GM12875 (cell line): ENCODE data around the gene GUK1.
"Not testable (repeated sequence)": the region's sequence is repeated elsewhere in the genome, so short reads cannot be mapped to it uniquely, and the experiment has no call there.

Experiments
- H3K4me3 ChIP-seq: one replicate; pipeline ENCODE4 v1.5.1; 2011; ENCODE audit warnings: low read depth, low read length, control low read depth
- TF ChIP-seq, protein P1 (sequence below): IDR thresholded peaks from 2 replicates; pipeline ENCODE4 v1.5.1; 2011; ENCODE audit warnings: low read depth, mild to moderate bottlenecking, control low read depth, inconsistent platforms, low read length, moderate library complexity, borderline replicate concordance; ENCODE audit not compliant: insufficient read depth

GUK1 gene

GRCh38 chr1:228172591-228173527 is 32.8 kb downstream of the GUK1 start:
- no peak overlapping the region for H3K4me3 ChIP-seq
- TF ChIP-seq, protein P1, sequence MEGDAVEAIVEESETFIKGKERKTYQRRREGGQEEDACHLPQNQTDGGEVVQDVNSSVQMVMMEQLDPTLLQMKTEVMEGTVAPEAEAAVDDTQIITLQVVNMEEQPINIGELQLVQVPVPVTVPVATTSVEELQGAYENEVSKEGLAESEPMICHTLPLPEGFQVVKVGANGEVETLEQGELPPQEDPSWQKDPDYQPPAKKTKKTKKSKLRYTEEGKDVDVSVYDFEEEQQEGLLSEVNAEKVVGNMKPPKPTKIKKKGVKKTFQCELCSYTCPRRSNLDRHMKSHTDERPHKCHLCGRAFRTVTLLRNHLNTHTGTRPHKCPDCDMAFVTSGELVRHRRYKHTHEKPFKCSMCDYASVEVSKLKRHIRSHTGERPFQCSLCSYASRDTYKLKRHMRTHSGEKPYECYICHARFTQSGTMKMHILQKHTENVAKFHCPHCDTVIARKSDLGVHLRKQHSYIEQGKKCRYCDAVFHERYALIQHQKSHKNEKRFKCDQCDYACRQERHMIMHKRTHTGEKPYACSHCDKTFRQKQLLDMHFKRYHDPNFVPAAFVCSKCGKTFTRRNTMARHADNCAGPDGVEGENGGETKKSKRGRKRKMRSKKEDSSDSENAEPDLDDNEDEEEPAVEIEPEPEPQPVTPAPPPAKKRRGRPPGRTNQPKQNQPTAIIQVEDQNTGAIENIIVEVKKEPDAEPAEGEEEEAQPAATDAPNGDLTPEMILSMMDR: no peak

DNA sequence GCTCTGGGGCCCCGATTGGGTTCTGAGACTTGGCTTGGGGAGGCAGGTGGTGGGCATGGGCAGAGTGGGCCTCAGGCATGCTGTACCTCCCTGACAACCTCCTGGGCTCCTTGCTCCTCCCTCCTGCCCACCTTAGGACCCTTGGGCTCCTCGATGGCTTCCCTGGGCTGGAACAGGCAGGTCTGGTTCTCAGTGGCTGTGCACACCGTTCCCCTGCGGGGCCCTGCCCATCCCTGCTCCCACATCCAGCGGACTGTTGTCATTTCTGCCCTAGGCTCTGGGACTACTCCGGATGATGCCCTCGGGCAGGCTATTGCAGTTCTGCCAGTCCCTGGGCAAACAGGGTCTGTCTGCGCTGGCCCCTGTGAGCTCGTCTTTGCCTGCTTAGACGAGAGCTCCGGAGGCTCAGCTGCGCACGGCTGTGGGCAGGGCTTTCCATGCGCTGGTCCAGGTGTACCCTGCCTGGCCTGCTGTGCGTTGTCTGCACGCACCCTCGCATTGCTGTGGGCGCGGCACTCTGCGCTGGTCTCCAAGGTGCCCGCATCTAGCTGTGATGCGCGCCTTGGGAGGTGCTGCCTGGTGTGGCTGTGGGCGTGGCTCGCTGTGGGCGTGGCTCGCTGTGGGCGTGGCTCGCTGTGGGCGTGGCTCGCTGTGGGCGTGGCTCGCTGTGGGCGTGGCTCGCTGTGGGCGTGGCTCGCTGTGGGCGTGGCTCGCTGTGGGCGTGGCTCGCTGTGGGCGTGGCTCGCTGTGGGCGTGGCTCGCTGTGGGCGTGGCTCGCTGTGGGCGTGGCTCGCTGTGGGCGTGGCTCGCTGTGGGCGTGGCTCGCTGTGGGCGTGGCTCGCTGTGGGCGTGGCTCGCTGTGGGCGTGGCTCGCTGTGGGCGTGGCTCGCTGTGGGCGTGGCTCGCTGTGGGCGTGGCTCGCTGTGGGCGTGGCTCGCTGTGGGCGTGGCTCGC is 33.7 kb downstream of the GUK1 start:
- H3K4me3 ChIP-seq: not testable (repeated sequence)

DNA sequence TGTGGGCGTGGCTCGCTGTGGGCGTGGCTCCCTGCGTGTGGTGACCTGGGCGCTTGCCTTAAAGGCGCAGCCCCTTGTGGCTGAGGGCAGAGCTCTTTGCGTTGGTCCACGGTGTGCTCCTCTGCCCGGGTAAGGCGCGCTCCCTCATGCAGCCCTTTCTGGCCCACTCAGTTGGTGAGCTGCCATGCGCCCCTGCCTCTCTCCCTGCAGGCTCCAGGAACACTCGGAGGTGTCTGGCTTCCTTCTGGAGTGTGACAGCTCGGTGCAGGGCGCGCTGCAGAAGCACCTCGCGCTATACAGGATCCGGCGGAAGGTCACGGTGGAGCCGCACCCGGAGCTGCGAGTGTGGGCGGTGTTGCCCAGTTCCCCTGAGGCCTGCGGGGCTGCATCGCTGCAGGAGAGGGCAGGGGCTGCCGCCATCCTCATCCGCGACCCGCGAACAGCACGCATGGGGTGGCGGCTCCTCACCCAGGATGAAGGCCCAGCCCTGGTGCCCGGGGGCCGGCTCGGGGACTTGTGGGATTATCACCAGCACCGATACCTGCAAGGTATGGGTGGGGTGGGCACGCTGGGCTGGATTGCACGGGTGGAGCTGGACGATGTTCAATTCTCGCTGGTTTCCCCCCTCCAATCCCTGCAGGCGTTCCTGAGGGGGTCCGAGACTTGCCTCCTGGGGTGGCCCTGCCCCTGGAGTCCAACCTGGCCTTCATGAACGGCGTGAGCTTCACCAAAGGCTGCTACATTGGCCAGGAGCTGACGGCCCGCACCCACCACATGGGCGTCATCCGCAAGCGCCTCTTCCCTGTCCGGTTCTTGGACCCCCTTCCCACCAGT is 34.6 kb downstream of the GUK1 start:
- no peak overlapping the region for H3K4me3 ChIP-seq
- TF ChIP-seq, protein P1: no peak

DNA sequence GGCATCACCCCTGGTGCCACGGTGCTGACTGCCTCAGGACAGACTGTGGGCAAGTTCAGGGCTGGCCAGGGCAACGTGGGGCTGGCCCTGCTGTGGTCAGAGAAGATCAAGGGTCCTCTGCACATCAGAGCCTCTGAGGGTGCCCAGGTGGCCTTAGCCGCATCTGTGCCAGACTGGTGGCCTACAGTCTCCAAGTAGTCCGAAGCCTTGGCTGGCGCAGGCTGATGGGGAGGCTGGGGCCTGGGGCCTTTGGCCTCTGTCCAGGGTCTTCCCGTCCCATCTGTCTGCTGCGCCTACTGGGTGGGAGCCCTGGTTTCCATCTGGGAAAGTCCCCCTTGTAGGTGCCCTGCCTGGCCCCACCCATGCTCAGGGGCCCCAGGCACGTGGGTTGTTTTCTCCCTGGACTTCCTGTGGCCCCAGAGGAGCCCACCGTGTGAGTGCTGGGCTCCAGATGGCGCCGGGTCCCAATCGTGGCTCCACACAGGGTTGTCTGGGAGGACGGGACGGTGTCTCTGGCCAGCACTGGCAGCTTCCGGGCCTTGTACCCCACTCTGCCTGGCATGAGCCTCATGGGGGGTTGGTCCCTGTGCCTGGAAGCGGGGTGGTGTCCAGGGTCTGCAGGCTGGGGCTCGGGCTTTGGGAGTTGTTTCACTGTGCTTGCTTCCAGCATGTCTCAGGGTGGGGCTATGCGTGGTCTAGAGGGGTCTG is 35.4 kb downstream of the GUK1 start:
- H3K4me3 ChIP-seq: no peak overlapping the region
- TF ChIP-seq, protein P1: no peak

- no peak overlapping the region for H3K4me3 ChIP-seq
- TF ChIP-seq, protein P1: no peak
Observed at GRCh38 chr1:228176024-228176395, 35.9 kb downstream of the GUK1 start.

- TF ChIP-seq, protein P1: no peak
- H3K4me3 ChIP-seq: no peak overlapping the region
Observed at GRCh38 chr1:228176461-228177182, 36.5 kb downstream of the GUK1 start.
